ENCODE results near the gene PPY. TPM values are rescaled to one million over a fixed set of nuclear protein-coding genes. Genes with fewer than 3 reads are reported as not detected.
A peak's percentile ranks its signal among the peaks of the same experiment; 100 is the strongest.

The PPY gene
- total and polyA plus RNA-seq, 3 experiments from 2014 or later = not detected

GRCh38 chr17:43982171-43982570 lies 39.9 kb upstream of the PPY start:
- Mint-ChIP-seq H3K27ac (peak overlapping the region in 1 of 8 donors; percentile 88), H3K9me3 (no peaks in the 10 kb centered on the region), H3K4me1 (peaks cover 0 to 7% (median under 1%) of the 10 kb centered on the region in 3 donors), H3K4me3 (no peak overlapping the region), H3K27me3 (peaks cover 35 to 64% of the 10 kb centered on the region in 2 donors), H3K36me3 (no peaks in the 10 kb centered on the region)
- Histone ChIP-seq H3K27me3 (ENCODE audit: insufficient read depth, low read length, poor library complexity, severe bottlenecking) (peaks cover 14% of the 10 kb centered on the region), H3K36me3 (ENCODE audit: insufficient read depth, low read length) (no peaks in the 10 kb centered on the region), H3K9me3 (ENCODE audit: low read length) (no peaks in the 10 kb centered on the region), H3K4me1 (ENCODE audit: insufficient read depth, low read length) (peaks cover 5% of the 10 kb centered on the region), H3K27ac (ENCODE audit: low read depth, low read length) (no peak overlapping the region), H3K4me3 (ENCODE audit: low read length) (no peak overlapping the region)
- DNase-seq = no peak
- ChIA-PET POLR2A (no interaction called here), CTCF (no interaction called here)

GRCh38 chr17:43979671-43980070 lies 37.4 kb upstream of the PPY start:
- no peaks in the 10 kb centered on the region for H3K9me3 ChIP-seq (ENCODE audit: low read length)
- H3K27me3 ChIP-seq (ENCODE audit: insufficient read depth, low read length, poor library complexity, severe bottlenecking) = peaks cover 7% of the 10 kb centered on the region
- no peaks in the 10 kb centered on the region for H3K36me3 ChIP-seq (ENCODE audit: insufficient read depth, low read length)
- DNase-seq = no peak
- Mint-ChIP-seq H3K27me3 (peaks cover 33 to 48% of the 10 kb centered on the region in 2 donors), H3K36me3 (no peaks in the 10 kb centered on the region), H3K27ac (no peak overlapping the region), H3K4me1 (peaks cover 0 to 7% (median 0%) of the 10 kb centered on the region in 3 donors), H3K9me3 (no peaks in the 10 kb centered on the region), H3K4me3 (no peak overlapping the region)
- ChIA-PET CTCF (interaction anchor here (0.7 to 1.0 kb wide), 2 partner anchors 36 to 101 kb away, joined by 3 to 4 read pairs; no protein-coding TSS in a partner anchor), POLR2A (no interaction called here)
- H3K4me3 ChIP-seq (ENCODE audit: low read length) = no peak overlapping the region
- peaks cover 5% of the 10 kb centered on the region for H3K4me1 ChIP-seq (ENCODE audit: insufficient read depth, low read length)
- H3K27ac ChIP-seq (ENCODE audit: low read depth, low read length) = no peak overlapping the region

- POLR2A ChIA-PET = no interaction called here
- Mint-ChIP-seq H3K9me3 (no peaks in the 10 kb centered on the region), H3K4me1 (peaks cover 0 to 7% (median 0%) of the 10 kb centered on the region in 3 donors), H3K27ac (no peak overlapping the region), H3K27me3 (peaks cover 28 to 47% of the 10 kb centered on the region in 2 donors), H3K4me3 (no peak overlapping the region), H3K36me3 (no peaks in the 10 kb centered on the region)
- Histone ChIP-seq H3K27me3 (ENCODE audit: insufficient read depth, low read length, poor library complexity, severe bottlenecking) (peaks cover 7% of the 10 kb centered on the region), H3K27ac (ENCODE audit: low read depth, low read length) (no peak overlapping the region), H3K4me3 (ENCODE audit: low read length) (no peak overlapping the region), H3K36me3 (ENCODE audit: insufficient read depth, low read length) (no peaks in the 10 kb centered on the region), H3K4me1 (ENCODE audit: insufficient read depth, low read length) (peaks cover 5% of the 10 kb centered on the region), H3K9me3 (ENCODE audit: low read length) (no peaks in the 10 kb centered on the region)
- CTCF ChIA-PET = interaction anchor here (1.0 kb wide), 1 partner anchor 100 kb away, joined by 3 read pairs; no protein-coding TSS in a partner anchor
- no peak for DNase-seq
These were observed 36.7 kb upstream of the PPY start for GRCh38 chr17:43979011-43979410.

GRCh38 chr17:43978078-43978477 lies 35.8 kb upstream of the PPY start:
- CTCF ChIA-PET = no interaction called here
- POLR2A ChIA-PET = no interaction called here
- H3K36me3 ChIP-seq (ENCODE audit: insufficient read depth, low read length) = no peaks in the 10 kb centered on the region

GRCh38 chr17:43976963-43977837 lies 34.9 kb upstream of the PPY start:
- POLR2A ChIA-PET = no interaction called here
- Mint-ChIP-seq H3K27me3 (peaks cover 19 to 42% of the 10 kb centered on the region in 2 donors), H3K4me3 (no peak overlapping the region), H3K36me3 (no peaks in the 10 kb centered on the region), H3K27ac (no peak overlapping the region), H3K9me3 (no peaks in the 10 kb centered on the region), H3K4me1 (no peaks in the 10 kb centered on the region)
- Histone ChIP-seq H3K4me1 (ENCODE audit: insufficient read depth, low read length) (no peaks in the 10 kb centered on the region), H3K9me3 (ENCODE audit: low read length) (no peaks in the 10 kb centered on the region), H3K27ac (ENCODE audit: low read depth, low read length) (no peak overlapping the region), H3K27me3 (ENCODE audit: insufficient read depth, low read length, poor library complexity, severe bottlenecking) (no peaks in the 10 kb centered on the region), H3K4me3 (ENCODE audit: low read length) (no peak overlapping the region), H3K36me3 (ENCODE audit: insufficient read depth, low read length) (no peaks in the 10 kb centered on the region)
- CTCF ChIA-PET = no interaction called here
- no peak for DNase-seq

More at GRCh38 chr17:43978078-43978477, 35.8 kb upstream of the PPY start:
- H3K9me3 ChIP-seq (ENCODE audit: low read length) = no peaks in the 10 kb centered on the region
- Mint-ChIP-seq H3K9me3 (no peaks in the 10 kb centered on the region), H3K27me3 (peaks cover 25 to 49% of the 10 kb centered on the region in 2 donors), H3K4me1 (peaks cover 0 to 2% (median 0%) of the 10 kb centered on the region in 3 donors), H3K4me3 (no peak overlapping the region), H3K27ac (no peak overlapping the region), H3K36me3 (no peaks in the 10 kb centered on the region)
- H3K27ac ChIP-seq (ENCODE audit: low read depth, low read length) = no peak overlapping the region
- no peaks in the 10 kb centered on the region for H3K4me1 ChIP-seq (ENCODE audit: insufficient read depth, low read length)
- no peak overlapping the region for H3K4me3 ChIP-seq (ENCODE audit: low read length)
- DNase-seq = no peak
- H3K27me3 ChIP-seq (ENCODE audit: insufficient read depth, low read length, poor library complexity, severe bottlenecking) = peaks cover under 1% of the 10 kb centered on the region

- POLR2A ChIA-PET = no interaction called here
- H3K9me3 ChIP-seq (ENCODE audit: low read length) = no peaks in the 10 kb centered on the region
- Mint-ChIP-seq H3K36me3 (no peaks in the 10 kb centered on the region), H3K4me1 (no peaks in the 10 kb centered on the region), H3K27me3 (peaks cover 10 to 31% of the 10 kb centered on the region in 2 donors), H3K4me3 (no peak overlapping the region), H3K27ac (no peak overlapping the region), H3K9me3 (no peaks in the 10 kb centered on the region)
- H3K36me3 ChIP-seq (ENCODE audit: insufficient read depth, low read length) = no peaks in the 10 kb centered on the region
- H3K4me3 ChIP-seq (ENCODE audit: low read length) = no peak overlapping the region
- H3K4me1 ChIP-seq (ENCODE audit: insufficient read depth, low read length) = no peaks in the 10 kb centered on the region
- CTCF ChIA-PET = no interaction called here
- H3K27ac ChIP-seq (ENCODE audit: low read depth, low read length) = no peak overlapping the region
- no peak for DNase-seq
- no peaks in the 10 kb centered on the region for H3K27me3 ChIP-seq (ENCODE audit: insufficient read depth, low read length, poor library complexity, severe bottlenecking)
These were observed 33.6 kb upstream of the PPY start for GRCh38 chr17:43975898-43976297.

- no peak overlapping the region for H3K4me3 Mint-ChIP-seq
- no peak overlapping the region for H3K4me3 ChIP-seq (ENCODE audit: low read length)
- H3K9me3 Mint-ChIP-seq = no peaks in the 10 kb centered on the region
- H3K27ac ChIP-seq (ENCODE audit: low read depth, low read length) = no peak overlapping the region
- DNase-seq = no peak
- H3K27me3 ChIP-seq (ENCODE audit: insufficient read depth, low read length, poor library complexity, severe bottlenecking) = no peaks in the 10 kb centered on the region
- no peak overlapping the region for H3K27ac Mint-ChIP-seq
- no peaks in the 10 kb centered on the region for H3K9me3 ChIP-seq (ENCODE audit: low read length)
- H3K4me1 Mint-ChIP-seq = no peaks in the 10 kb centered on the region
- POLR2A ChIA-PET = no interaction called here
- CTCF ChIA-PET = no interaction called here
- H3K27me3 Mint-ChIP-seq = peaks cover 7 to 23% of the 10 kb centered on the region in 2 donors
- H3K36me3 ChIP-seq (ENCODE audit: insufficient read depth, low read length) = no peaks in the 10 kb centered on the region
- H3K4me1 ChIP-seq (ENCODE audit: insufficient read depth, low read length) = no peaks in the 10 kb centered on the region
- no peaks in the 10 kb centered on the region for H3K36me3 Mint-ChIP-seq
These were observed 32.3 kb upstream of the PPY start for GRCh38 chr17:43974382-43975266.

All from CD8-positive, alpha-beta memory T cell (primary cell).